Measurements from ENCODE around the gene ZSWIM1.
A peak's percentile ranks its signal among the peaks of the same experiment; 100 is the strongest.
"Not testable (repeated sequence)": the region's sequence is repeated elsewhere in the genome, so short reads cannot be mapped to it uniquely, and the experiment has no call there.

Gene ZSWIM1

DNA sequence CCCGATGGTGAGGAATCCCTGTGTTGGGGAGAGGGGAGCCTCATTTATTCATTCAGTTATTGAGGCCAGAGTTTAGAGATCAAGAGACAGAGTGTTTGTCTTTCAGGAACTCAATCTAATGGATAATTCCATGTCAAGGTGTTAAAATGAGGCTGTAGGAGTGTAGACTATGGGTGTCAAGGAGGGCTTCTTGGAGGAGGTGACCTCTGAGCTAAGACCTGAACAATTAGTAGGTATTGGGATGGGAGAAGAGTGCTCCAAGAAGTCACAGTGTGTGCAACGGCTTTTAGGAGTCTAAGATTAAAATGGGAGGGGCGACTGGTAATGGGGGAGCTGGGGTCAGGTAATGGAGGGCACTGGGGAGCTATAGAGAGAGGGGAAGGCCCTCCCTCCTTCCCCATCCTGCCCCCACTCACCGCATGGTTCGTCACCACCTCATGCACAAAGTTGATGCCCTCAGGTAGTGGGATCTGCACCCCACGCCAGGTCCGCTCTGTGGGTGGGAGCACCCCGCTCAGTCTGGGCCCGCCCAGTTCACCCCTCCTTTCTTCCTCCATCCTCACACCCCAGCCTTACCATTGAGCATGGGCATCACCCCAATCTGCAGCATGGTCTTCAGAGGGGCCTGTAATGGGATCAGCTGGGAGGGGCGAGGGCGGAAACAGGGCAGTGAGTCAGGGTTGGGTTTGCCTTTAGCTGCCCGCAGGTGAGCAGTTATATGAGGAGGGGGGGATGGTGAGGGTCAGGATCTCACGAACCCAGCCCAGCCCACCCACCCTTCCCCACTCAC is 18.2 kb downstream of the ZSWIM1 start:
- TF ChIP-seq, protein P1, sequence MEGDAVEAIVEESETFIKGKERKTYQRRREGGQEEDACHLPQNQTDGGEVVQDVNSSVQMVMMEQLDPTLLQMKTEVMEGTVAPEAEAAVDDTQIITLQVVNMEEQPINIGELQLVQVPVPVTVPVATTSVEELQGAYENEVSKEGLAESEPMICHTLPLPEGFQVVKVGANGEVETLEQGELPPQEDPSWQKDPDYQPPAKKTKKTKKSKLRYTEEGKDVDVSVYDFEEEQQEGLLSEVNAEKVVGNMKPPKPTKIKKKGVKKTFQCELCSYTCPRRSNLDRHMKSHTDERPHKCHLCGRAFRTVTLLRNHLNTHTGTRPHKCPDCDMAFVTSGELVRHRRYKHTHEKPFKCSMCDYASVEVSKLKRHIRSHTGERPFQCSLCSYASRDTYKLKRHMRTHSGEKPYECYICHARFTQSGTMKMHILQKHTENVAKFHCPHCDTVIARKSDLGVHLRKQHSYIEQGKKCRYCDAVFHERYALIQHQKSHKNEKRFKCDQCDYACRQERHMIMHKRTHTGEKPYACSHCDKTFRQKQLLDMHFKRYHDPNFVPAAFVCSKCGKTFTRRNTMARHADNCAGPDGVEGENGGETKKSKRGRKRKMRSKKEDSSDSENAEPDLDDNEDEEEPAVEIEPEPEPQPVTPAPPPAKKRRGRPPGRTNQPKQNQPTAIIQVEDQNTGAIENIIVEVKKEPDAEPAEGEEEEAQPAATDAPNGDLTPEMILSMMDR (IDR thresholded peaks at IDR 0.05; ENCODE audit: low read depth, low read length), result no peak
- DNase-seq (ENCODE audit: low read depth in 2 of 2), result no peak
- no peak overlapping the region for H3K4me3 ChIP-seq (replicated peaks in 1 of 2; ENCODE audit: low read depth in 2 of 2, low read length in 2 of 2)

DNA sequence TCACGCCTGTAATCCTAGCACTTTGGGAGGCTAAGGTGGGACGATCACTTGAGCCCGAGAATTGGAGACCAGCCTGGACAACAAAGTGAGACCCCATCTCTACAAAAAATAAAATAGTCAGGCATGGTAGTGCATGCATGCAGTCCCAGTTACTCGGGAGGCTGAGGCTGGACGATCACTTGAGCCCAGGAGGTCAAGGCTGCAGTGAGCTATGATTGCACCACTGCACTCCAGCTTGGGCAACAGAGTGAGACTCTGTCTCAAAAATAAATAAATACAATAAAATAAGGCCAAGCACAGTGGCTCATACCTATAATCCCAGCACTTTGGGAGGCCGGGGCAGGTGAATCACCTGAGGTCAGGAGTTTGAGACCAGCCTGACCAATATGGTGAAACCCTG is 20.3 kb downstream of the ZSWIM1 start:
- DNase-seq (ENCODE audit: low read depth in 2 of 2); H3K4me3 ChIP-seq (replicated peaks in 1 of 2; ENCODE audit: low read depth in 2 of 2, low read length in 2 of 2): not testable (repeated sequence)

DNA sequence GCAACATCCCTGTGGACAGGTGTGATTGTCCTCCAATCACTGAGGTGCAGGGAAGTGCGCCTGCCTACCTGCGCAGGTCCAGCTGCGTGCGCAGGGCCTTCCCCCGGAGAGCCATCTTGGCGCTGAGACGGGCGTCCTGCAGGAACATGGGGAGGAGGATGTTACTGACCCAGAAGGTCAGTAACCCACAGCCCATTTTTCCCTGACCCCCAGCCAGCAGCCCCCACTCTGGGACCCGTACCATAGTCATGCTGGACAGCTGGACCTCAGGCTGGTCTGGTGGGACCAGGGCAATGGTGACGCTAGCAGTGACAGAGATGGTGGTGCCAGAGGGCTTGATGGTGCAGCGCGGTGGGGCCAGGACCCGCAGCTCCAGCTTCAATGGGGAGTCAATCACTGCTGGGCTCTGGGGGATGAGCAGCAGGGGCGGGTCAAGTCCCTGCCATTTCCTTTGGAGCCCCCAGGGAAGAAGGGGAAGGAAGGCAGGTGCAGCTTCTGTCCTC is 21.2 kb downstream of the ZSWIM1 start:
- DNase-seq (ENCODE audit: low read depth in 2 of 2), result no peak
- no peak overlapping the region for H3K4me3 ChIP-seq (replicated peaks in 1 of 2; ENCODE audit: low read depth in 2 of 2, low read length in 2 of 2)
- TF ChIP-seq, protein P1 (IDR thresholded peaks at IDR 0.05; ENCODE audit: low read depth, low read length), result no peak

DNA sequence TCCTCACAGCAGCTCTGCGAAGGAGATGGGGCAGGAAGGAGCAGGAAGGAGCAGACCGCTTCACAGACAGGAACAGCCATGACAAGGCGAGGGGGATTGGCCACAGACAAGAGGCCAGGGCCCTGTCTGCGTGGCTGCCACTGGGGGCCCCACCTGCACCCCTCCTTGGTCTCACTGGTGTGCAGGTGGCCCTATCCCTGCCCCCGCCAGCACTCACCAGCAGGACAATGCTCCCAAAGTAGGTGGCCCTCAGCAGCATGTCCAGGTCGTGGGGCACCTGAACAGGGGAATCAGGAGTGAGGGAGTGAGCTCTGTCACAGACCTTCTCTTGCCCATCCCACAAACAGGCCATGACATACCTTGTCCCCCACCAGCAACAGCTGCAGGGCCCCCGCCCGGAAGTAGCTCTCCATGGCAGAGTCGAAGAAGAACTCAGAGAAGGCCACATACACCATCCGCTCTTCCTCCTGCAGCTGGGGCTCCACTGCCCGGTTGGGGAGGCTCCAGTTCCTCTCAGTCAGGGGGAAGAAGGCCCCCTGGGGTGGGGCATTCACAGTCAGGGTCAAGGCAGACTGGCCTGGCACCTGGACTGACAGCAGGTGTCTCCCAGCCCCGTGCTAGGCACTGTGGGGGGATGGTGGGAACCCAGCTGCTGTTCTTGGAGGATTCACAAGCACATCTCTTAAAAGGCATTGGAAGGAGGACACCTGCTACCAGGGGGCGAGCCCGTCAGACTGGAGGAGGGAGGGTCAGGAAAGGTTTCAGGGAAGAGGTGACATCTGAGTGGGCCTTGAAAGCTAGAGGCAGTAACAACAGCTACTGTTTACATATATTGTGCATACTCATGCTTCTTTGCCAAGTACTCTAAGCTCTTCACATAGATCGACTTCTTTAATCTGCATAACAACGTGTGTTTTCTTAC is 23.8 kb downstream of the ZSWIM1 start:
- DNase-seq (ENCODE audit: low read depth in 2 of 2), result no peak
- TF ChIP-seq, protein P1 (IDR thresholded peaks at IDR 0.05; ENCODE audit: low read depth, low read length), result no peak
- H3K4me3 ChIP-seq (replicated peaks in 1 of 2; ENCODE audit: low read depth in 2 of 2, low read length in 2 of 2), result no peak overlapping the region

DNA sequence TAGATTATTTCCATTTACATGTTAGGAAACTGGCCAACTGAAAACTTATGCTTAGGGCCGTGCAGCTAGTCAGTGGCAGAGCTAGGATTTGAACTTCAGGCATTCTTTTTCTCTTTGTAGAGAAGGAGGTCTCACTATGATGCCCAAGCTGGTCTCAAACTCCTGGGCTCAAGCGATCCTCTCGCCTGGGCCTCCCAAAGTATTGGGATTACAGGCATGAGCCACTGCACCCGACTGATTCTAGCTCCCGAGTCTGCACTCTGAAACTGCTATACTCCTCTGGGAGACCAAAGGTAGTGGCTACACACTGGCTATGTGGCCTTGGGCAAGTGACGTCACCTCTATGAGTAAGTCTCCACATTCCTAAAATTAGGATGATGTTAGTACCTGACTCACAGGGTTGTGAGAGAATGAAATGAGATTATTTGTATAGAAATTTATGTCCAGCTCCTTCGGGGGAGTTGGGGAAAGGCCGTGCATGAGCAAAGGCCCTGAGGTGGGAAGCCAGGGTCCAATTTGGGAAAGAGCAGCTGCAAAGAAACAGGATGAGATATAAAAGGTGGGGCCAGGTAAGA is 24.6 kb downstream of the ZSWIM1 start:
- H3K4me3 ChIP-seq (replicated peaks in 1 of 2; ENCODE audit: low read depth in 2 of 2, low read length in 2 of 2), result no peak overlapping the region
- TF ChIP-seq, protein P1 (IDR thresholded peaks at IDR 0.05; ENCODE audit: low read depth, low read length), result no peak
- peak in 1 of 2 donors; percentile 89 for DNase-seq (ENCODE audit: low read depth in 2 of 2)

DNA sequence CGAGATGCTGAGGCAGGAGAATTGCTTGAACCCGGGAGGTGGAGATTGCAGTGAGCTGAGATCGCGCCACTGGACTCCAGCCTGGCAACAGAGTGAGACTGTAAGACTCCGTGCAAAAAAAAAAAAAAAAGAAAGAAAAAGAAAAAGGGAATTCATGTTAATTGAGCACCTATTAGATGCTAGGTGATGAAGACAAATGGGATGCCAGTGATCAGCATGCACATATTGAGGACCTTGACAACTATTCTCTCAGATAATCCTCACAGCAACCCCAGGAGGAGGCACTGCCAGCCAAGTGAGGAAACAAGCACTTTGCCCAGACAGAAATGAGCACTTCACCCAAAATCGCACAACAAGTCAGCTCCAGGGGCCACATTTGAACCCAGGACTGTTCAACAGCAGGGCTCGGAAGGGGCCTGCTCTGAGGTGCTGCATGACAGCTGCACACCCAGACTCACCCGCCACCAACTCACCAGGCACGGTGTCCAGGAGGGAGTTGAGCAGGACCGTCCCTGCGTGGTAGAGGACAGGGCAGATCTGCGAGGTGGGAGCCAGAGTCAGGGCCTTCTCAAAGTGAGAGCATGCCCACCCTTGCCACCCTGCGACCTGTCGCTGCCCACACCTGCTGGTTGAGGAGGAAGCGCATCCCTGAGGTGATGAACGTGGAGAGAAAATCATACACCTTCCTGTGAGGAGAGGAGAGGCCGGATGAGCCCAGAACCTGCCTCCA is 26.4 kb downstream of the ZSWIM1 start:
- no peak for DNase-seq (ENCODE audit: low read depth in 2 of 2)
- TF ChIP-seq, protein P1 (IDR thresholded peaks at IDR 0.05; ENCODE audit: low read depth, low read length), result no peak
- no peak overlapping the region for H3K4me3 ChIP-seq (replicated peaks in 1 of 2; ENCODE audit: low read depth in 2 of 2, low read length in 2 of 2)
